ENCODE measurements around the gene TOMM70. TPM values are rescaled to one million over a fixed set of nuclear protein-coding genes. Genes with fewer than 3 reads are reported as not detected.

The TOMM70 gene
- polyA plus RNA-seq, 1 donor (not counting 4 experiments of a cell fraction or from before 2014, with no cell fraction given) = 40.8 TPM

DNA sequence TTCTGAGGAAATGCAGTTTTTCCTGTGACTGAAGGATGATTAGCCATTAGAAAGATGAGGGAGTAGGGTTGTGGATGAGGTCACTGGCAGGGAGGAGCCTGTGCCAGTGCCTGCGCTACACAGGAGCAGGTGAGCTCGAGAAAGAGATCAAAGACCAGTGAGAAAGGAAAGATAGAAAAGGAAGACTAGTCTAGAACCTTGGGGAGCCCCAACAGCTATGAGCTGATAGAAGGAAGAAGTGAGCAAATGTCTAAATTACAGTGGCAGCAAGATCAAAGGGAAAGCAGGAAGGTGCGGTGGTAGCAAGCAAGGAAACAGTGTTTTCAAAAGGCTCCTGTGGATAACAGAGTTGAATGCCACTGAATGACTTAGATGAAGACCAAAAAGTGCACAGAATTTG lies 40.0 kb upstream of the TOMM70 start:
- H3K79me2 ChIP-seq (ENCODE audit: control insufficient read depth, insufficient read depth, low read length) = no peaks in the 10 kb centered on the region
- no peaks in the 10 kb centered on the region for H3K27me3 ChIP-seq (ENCODE audit: control insufficient read depth, extremely low read depth, insufficient read depth, low read length)
- no peak for DNase-seq (ENCODE audit: low read depth, low spot score)
- H4K20me1 ChIP-seq (ENCODE audit: control insufficient read depth, extremely low read depth, insufficient read depth, low read length) = no peaks in the 10 kb centered on the region
- no peak overlapping the region for H3K27ac ChIP-seq (ENCODE audit: control insufficient read depth, insufficient read depth, low read length)
- TF ChIP-seq, protein P1, sequence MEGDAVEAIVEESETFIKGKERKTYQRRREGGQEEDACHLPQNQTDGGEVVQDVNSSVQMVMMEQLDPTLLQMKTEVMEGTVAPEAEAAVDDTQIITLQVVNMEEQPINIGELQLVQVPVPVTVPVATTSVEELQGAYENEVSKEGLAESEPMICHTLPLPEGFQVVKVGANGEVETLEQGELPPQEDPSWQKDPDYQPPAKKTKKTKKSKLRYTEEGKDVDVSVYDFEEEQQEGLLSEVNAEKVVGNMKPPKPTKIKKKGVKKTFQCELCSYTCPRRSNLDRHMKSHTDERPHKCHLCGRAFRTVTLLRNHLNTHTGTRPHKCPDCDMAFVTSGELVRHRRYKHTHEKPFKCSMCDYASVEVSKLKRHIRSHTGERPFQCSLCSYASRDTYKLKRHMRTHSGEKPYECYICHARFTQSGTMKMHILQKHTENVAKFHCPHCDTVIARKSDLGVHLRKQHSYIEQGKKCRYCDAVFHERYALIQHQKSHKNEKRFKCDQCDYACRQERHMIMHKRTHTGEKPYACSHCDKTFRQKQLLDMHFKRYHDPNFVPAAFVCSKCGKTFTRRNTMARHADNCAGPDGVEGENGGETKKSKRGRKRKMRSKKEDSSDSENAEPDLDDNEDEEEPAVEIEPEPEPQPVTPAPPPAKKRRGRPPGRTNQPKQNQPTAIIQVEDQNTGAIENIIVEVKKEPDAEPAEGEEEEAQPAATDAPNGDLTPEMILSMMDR (optimal IDR thresholded peaks at IDR 0.05 in 1 of 3, IDR thresholded peaks at IDR 0.05 in 1 of 3, conservative IDR thresholded peaks at IDR 0.05 in 1 of 3; ENCODE audit: extremely low read depth in 1 of 3, insufficient read depth in 2 of 3, low read length in 3 of 3) = no peak
- no peaks in the 10 kb centered on the region for H3K4me1 ChIP-seq (ENCODE audit: control insufficient read depth, extremely low read depth, insufficient read depth, low read length)
- no peak overlapping the region for H3K4me2 ChIP-seq (ENCODE audit: control insufficient read depth, extremely low read depth, insufficient read depth, low read depth, low read length)
- FAIRE-seq = no peak
- H3K9ac ChIP-seq (ENCODE audit: control insufficient read depth, extremely low read depth, insufficient read depth, low read length) = no peak overlapping the region
- H2AFZ ChIP-seq (ENCODE audit: control insufficient read depth, low read length) = no peak overlapping the region
- no peaks in the 10 kb centered on the region for H3K9me3 ChIP-seq (ENCODE audit: control insufficient read depth, low read depth, low read length)
- H3K36me3 ChIP-seq (ENCODE audit: control insufficient read depth in 2 of 2, extremely low read depth in 1 of 2, insufficient read depth in 2 of 2, low read length in 2 of 2) = no peaks in the 10 kb centered on the region
- H3K9me1 ChIP-seq (ENCODE audit: control insufficient read depth, extremely low read depth, insufficient read depth, low read length) = no peaks in the 10 kb centered on the region
- dilution Hi-C loops (cut with MboI; ENCODE audit: extremely low pct_ligation_motif_present, low sequenced_read_pairs) = no loop called here
- no peak overlapping the region for H3K4me3 ChIP-seq (ENCODE audit: control insufficient read depth in 2 of 3, extremely low read depth in 1 of 3, insufficient read depth in 2 of 3, low read depth in 1 of 3, low read length in 3 of 3)

- no peak overlapping the region for H3K4me3 ChIP-seq (ENCODE audit: control insufficient read depth in 2 of 3, extremely low read depth in 1 of 3, insufficient read depth in 2 of 3, low read depth in 1 of 3, low read length in 3 of 3)
- no peaks in the 10 kb centered on the region for H4K20me1 ChIP-seq (ENCODE audit: control insufficient read depth, extremely low read depth, insufficient read depth, low read length)
- H3K36me3 ChIP-seq (ENCODE audit: control insufficient read depth in 2 of 2, extremely low read depth in 1 of 2, insufficient read depth in 2 of 2, low read length in 2 of 2) = no peaks in the 10 kb centered on the region
- H3K79me2 ChIP-seq (ENCODE audit: control insufficient read depth, insufficient read depth, low read length) = no peaks in the 10 kb centered on the region
- TF ChIP-seq, protein P1 (optimal IDR thresholded peaks at IDR 0.05 in 1 of 3, IDR thresholded peaks at IDR 0.05 in 1 of 3, conservative IDR thresholded peaks at IDR 0.05 in 1 of 3; ENCODE audit: extremely low read depth in 1 of 3, insufficient read depth in 2 of 3, low read length in 3 of 3) = no peak
- no peak for TF ChIP-seq EZH2 (IDR thresholded peaks at IDR 0.05; ENCODE audit: low read length)
- H3K9ac ChIP-seq (ENCODE audit: control insufficient read depth, extremely low read depth, insufficient read depth, low read length) = no peak overlapping the region
- H3K9me3 ChIP-seq (ENCODE audit: control insufficient read depth, low read depth, low read length) = no peaks in the 10 kb centered on the region
- FAIRE-seq (no peak), DNase-seq (ENCODE audit: low read depth, low spot score) (no peak)
- no peak overlapping the region for H3K4me2 ChIP-seq (ENCODE audit: control insufficient read depth, extremely low read depth, insufficient read depth, low read depth, low read length)
- dilution Hi-C loops (cut with MboI; ENCODE audit: extremely low pct_ligation_motif_present, low sequenced_read_pairs) = no loop called here
- H3K27ac ChIP-seq (ENCODE audit: control insufficient read depth, insufficient read depth, low read length) = no peak overlapping the region
- no peak overlapping the region for H2AFZ ChIP-seq (ENCODE audit: control insufficient read depth, low read length)
- no peaks in the 10 kb centered on the region for H3K4me1 ChIP-seq (ENCODE audit: control insufficient read depth, extremely low read depth, insufficient read depth, low read length)
- H3K27me3 ChIP-seq (ENCODE audit: control insufficient read depth, extremely low read depth, insufficient read depth, low read length) = no peaks in the 10 kb centered on the region
- H3K9me1 ChIP-seq (ENCODE audit: control insufficient read depth, extremely low read depth, insufficient read depth, low read length) = no peaks in the 10 kb centered on the region
Observed at GRCh38 chr3:100438623-100438974, 37.7 kb upstream of the TOMM70 start.
